Lower lobe of right lung (tissue), 2 donors: ENCODE data around the gene PKDCC. TPM values are rescaled to one million over a fixed set of nuclear protein-coding genes. Genes with fewer than 3 reads are reported as not detected.
"Not testable (repeated sequence)": the region's sequence is repeated elsewhere in the genome, so short reads cannot be mapped to it uniquely, and the experiment has no call there.

Experiments used
- ATAC-seq, 2 donors: fragments of 200-7000 bp; cut with Tn5 transposase; one replicate each; pipeline ENCODE4 v1.9.1; 2020 to 2022; ENCODE audit warnings: mild to moderate bottlenecking in 2 of 2, moderate library complexity in 2 of 2
- DNase-seq: peaks from one replicate; pipeline ENCODE4 v3.0.0-alpha.2; 2020
- H3K27ac ChIP-seq: fragments of 200-600 bp; one replicate; pipeline ENCODE4 v1.8.0; 2022
- H3K27me3 ChIP-seq: fragments of 200-600 bp; one replicate; pipeline ENCODE4 v1.8.0; 2022; ENCODE audit warnings: low read depth
- H3K36me3 ChIP-seq: fragments of 200-600 bp; one replicate; pipeline ENCODE4 v1.8.0; 2022; ENCODE audit warnings: mild to moderate bottlenecking
- H3K4me1 ChIP-seq: fragments of 200-600 bp; one replicate; pipeline ENCODE4 v1.8.0; 2022
- H3K4me3 ChIP-seq: fragments of 200-600 bp; one replicate; pipeline ENCODE4 v1.8.0; 2022; ENCODE audit warnings: mild to moderate bottlenecking
- H3K9me3 ChIP-seq: fragments of 200-600 bp; one replicate; pipeline ENCODE4 v1.8.0; 2022
- intact Hi-C: fragments of 100-400 bp; cut with DNase I; formaldehyde crosslinking; loops from one replicate; pipeline ENCODE4 v1.11.0; 2022
- total RNA-seq: library from RNA; stranded (reverse); fragmentation: NEBNext Ultra II Directional; extraction: Animal tissue kit (Norgen Biotek cat#: 25700); gene quantifications from one replicate; pipeline ENCODE4 v1.2.1, GENCODE V29; 2021
- TF ChIP-seq, protein P1 (sequence below): fragments of 200-600 bp; IDR thresholded peaks from one replicate; pipeline ENCODE4 v1.8.0; 2022; ENCODE audit warnings: antibody characterized with exemption, mild to moderate bottlenecking
- donor health status: DM: no; HTN: yes; CAD: no; lungs with severe emphysema.

The PKDCC gene
- total RNA-seq, 1 donor from 2014 or later, result 65.8 TPM

DNA sequence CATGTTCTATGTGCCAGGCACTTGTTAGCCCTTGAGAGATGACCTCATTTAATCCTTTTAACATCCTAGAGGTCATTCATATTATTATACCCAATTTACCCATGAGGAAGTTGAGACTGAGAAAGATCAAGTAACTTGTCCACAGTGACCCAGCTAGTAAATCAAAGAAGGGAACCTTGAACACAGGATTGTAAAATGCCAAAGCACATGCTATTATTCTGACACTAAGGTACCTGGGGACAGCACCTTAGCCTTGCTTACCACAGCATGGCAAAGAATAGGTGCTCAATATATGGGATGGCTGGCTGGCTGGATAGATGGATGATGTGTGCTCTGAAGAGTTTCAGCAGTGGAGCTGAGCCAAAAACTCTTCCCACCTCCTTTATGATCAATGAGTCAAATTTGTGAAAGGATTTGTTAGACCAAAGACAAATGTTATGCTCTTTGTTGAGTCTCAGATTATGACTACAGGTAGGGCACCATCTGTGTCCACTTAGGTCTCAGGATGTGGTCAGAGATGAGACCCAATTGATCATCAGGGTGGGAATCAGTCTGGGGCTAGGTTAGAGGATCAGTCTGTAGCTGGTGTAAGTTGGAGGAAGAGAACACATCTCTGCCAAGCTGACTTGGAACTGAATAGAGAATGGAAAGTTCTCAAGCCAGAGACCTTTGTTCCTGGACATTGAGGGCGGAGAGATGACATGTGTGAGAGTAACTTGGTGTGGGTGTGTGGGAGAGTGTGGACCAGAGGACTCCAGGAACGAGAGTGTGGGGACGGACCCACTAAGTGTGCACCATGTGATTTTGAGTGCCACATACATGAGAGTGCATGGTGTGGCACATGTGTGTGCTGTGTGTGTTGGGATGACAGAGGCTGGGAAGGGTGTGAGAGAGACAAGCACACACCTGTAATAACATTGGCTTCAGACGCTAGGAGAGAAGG, 16.3 kb upstream of the PKDCC start:
- ATAC-seq, result no peak
- H3K4me1 ChIP-seq, result no peaks in the 10 kb centered on the region
- H3K27me3 ChIP-seq, result no peaks in the 10 kb centered on the region
- H3K4me3 ChIP-seq, result no peak overlapping the region
- no peaks in the 10 kb centered on the region for H3K36me3 ChIP-seq
- no peak for DNase-seq
- TF ChIP-seq, protein P1, sequence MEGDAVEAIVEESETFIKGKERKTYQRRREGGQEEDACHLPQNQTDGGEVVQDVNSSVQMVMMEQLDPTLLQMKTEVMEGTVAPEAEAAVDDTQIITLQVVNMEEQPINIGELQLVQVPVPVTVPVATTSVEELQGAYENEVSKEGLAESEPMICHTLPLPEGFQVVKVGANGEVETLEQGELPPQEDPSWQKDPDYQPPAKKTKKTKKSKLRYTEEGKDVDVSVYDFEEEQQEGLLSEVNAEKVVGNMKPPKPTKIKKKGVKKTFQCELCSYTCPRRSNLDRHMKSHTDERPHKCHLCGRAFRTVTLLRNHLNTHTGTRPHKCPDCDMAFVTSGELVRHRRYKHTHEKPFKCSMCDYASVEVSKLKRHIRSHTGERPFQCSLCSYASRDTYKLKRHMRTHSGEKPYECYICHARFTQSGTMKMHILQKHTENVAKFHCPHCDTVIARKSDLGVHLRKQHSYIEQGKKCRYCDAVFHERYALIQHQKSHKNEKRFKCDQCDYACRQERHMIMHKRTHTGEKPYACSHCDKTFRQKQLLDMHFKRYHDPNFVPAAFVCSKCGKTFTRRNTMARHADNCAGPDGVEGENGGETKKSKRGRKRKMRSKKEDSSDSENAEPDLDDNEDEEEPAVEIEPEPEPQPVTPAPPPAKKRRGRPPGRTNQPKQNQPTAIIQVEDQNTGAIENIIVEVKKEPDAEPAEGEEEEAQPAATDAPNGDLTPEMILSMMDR, result no peak
- H3K27ac ChIP-seq, result no peak overlapping the region
- intact Hi-C loops, result no loop called here
- no peaks in the 10 kb centered on the region for H3K9me3 ChIP-seq

DNA sequence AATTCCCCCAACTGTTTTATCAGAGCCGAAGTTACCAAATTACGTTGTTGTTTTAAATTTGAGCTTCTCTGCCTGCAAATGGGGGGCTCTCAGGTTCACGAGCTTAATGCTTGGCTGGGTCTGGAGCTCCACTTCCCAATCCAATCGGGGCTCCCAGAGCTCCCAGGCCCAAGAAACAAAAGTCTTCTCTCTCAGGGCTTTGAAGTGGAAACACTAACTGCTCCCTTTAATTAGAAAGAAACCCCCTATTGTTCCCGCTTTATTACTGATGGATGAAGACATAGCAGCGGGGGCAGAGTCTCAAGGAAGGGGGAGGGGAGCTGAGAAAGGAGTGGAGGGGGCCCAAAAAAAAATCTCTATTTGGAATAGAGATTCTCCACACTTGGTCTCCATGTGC, 15.6 kb upstream of the PKDCC start:
- no peak overlapping the region for H3K4me3 ChIP-seq
- no peaks in the 10 kb centered on the region for H3K4me1 ChIP-seq
- TF ChIP-seq, protein P1, result no peak
- intact Hi-C loops, result no loop called here
- no peaks in the 10 kb centered on the region for H3K27me3 ChIP-seq
- H3K36me3 ChIP-seq, result no peaks in the 10 kb centered on the region
- ATAC-seq, result no peak
- H3K9me3 ChIP-seq, result no peaks in the 10 kb centered on the region
- DNase-seq, result no peak
- no peak overlapping the region for H3K27ac ChIP-seq

DNA sequence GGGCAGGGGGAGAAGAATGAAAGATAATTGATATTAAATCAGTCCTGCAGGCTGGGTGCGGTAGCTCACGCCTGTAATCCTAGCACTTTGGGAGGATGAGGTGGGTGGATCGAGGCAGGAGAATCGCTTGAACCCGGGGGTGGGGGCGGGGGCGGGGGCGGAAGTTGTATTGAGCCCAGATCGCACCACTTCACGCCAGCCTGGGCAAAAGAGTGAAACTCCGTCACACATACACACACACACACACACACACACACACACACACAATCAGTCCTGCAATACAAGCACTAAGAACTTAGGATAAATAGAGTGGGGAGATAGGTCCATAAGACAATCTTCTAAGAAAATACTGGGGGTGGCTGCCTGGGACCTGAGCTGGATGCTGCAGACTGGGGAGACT, 15.1 kb upstream of the PKDCC start:
- intact Hi-C loops, result no loop called here

DNA sequence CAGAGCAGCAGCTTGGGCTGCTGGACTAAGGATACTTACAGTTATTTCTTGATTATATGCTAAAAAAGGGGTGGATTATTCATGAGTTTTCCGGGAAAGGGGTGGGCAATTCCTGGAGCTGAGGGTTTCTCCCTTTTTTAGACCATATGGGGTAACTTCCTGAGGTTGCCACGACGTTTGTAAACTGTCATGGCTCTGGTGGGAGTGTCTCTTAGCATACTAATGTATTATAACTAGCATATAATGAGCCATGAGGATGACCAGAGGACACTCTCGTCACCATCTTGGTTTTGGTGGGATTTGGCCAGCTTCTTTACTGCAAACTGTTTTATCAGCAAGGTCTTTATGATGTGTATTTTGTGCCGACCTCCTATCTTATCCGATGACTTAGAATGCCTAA, 13.7 kb upstream of the PKDCC start:
- intact Hi-C loops, H3K4me3 ChIP-seq, ATAC-seq, H3K9me3 ChIP-seq, H3K36me3 ChIP-seq, DNase-seq, H3K27me3 ChIP-seq, H3K27ac ChIP-seq, H3K4me1 ChIP-seq: not testable (repeated sequence)

More for the DNA sequence above, 15.1 kb upstream of the PKDCC start:
- no peaks in the 10 kb centered on the region for H3K27me3 ChIP-seq
- H3K9me3 ChIP-seq, result no peaks in the 10 kb centered on the region
- H3K27ac ChIP-seq, result no peak overlapping the region
- no peaks in the 10 kb centered on the region for H3K36me3 ChIP-seq
- ATAC-seq (no peak), DNase-seq (no peak)
- TF ChIP-seq, protein P1, result no peak
- H3K4me1 ChIP-seq, result no peaks in the 10 kb centered on the region
- H3K4me3 ChIP-seq, result no peak overlapping the region

DNA sequence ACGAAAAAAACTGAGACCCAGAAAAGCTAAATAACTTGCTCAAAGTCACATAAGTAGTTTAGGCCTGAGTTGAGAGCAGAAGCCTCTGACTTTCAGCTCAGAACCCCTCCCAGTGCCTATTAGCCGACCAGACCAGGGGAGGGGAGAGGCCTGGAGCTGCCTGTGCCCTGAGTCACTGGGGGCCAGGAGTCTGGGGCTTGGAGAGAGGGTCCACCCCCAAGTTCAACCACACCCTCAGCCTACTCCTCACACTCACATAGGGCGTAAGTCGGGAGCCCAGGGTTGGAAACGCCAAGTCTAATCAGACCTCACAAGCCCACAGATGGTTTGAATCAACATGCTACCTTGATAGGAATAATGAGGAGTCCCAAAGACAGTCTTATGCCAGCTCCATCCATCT, 12.6 kb upstream of the PKDCC start:
- no peaks in the 10 kb centered on the region for H3K4me1 ChIP-seq
- DNase-seq, result no peak

DNA sequence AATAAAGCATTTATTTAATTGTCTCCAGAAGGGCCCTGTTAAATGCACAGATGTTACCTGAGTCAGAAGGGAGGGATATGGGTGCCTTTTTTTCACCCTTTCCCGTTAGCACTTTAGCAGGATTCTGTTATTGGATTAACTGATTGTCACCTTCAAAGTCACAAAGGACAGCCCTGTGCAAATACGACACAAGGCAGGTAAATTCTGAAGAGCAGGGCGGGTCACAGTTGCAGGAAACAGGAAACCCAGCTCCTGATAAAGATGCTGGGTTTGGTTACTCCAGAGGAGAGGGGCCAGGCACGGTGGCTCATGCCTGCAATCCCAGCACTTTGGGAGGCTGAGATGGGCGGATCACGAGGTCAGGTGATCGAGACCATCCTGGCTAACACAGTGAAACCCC, 11.4 kb upstream of the PKDCC start:
- H3K9me3 ChIP-seq, result no peaks in the 10 kb centered on the region
- H3K4me1 ChIP-seq, result no peaks in the 10 kb centered on the region
- TF ChIP-seq, protein P1, result no peak
- H3K4me3 ChIP-seq, result no peak overlapping the region
- ATAC-seq (no peak), DNase-seq (no peak)
- H3K36me3 ChIP-seq, result no peaks in the 10 kb centered on the region
- intact Hi-C loops, result no loop called here
- no peaks in the 10 kb centered on the region for H3K27me3 ChIP-seq
- H3K27ac ChIP-seq, result no peak overlapping the region

More for the DNA sequence above, 12.6 kb upstream of the PKDCC start:
- ATAC-seq, result no peak
- Histone ChIP-seq H3K4me3 (no peak overlapping the region), H3K27ac (no peak overlapping the region), H3K9me3 (no peaks in the 10 kb centered on the region), H3K27me3 (no peaks in the 10 kb centered on the region), H3K36me3 (no peaks in the 10 kb centered on the region)
- TF ChIP-seq, protein P1, result no peak
- intact Hi-C loops, result no loop called here
